Mucosa of rectum (tissue), 2 donors: Measurements from ENCODE around the gene NIN.

Experiments
- H3K27ac ChIP-seq, 2 donors: one replicate each; pipeline ENCODE4 v1.7.0; 2013; ENCODE audit warnings: inconsistent platforms in 2 of 2, low read depth in 2 of 2, low read length in 2 of 2
- H3K27me3 ChIP-seq, 2 donors: one replicate each; pipeline ENCODE4 v1.7.0; 2013; ENCODE audit warnings: low read length in 2 of 2; ENCODE audit not compliant: control insufficient read depth in 2 of 2, insufficient read depth in 2 of 2
- H3K36me3 ChIP-seq, 2 donors: one replicate each; pipeline ENCODE4 v1.7.0; 2013; ENCODE audit warnings: low read length in 2 of 2; ENCODE audit not compliant: control insufficient read depth in 2 of 2, insufficient read depth in 2 of 2
- H3K4me1 ChIP-seq, 2 donors: one replicate each; pipeline ENCODE4 v1.7.0; 2013; ENCODE audit warnings: low read length in 2 of 2, mild to moderate bottlenecking in 1 of 2; ENCODE audit not compliant: control insufficient read depth in 2 of 2, insufficient read depth in 2 of 2
- H3K4me3 ChIP-seq, 2 donors: one replicate each; pipeline ENCODE4 v1.7.0; 2013; ENCODE audit warnings: low read length in 2 of 2
- H3K9ac ChIP-seq, 2 donors: one replicate each; pipeline ENCODE4 v1.7.0; 2013; ENCODE audit warnings: low read length in 2 of 2, low read depth in 1 of 2, mild to moderate bottlenecking in 1 of 2
- H3K9me3 ChIP-seq, 2 donors: one replicate each; pipeline ENCODE4 v1.7.0; 2013; ENCODE audit warnings: low read length in 2 of 2; ENCODE audit not compliant: control insufficient read depth in 2 of 2
- donor health status: healthy.
- donor health status: Normal muscosa, but diverticular disease.

Gene NIN

DNA sequence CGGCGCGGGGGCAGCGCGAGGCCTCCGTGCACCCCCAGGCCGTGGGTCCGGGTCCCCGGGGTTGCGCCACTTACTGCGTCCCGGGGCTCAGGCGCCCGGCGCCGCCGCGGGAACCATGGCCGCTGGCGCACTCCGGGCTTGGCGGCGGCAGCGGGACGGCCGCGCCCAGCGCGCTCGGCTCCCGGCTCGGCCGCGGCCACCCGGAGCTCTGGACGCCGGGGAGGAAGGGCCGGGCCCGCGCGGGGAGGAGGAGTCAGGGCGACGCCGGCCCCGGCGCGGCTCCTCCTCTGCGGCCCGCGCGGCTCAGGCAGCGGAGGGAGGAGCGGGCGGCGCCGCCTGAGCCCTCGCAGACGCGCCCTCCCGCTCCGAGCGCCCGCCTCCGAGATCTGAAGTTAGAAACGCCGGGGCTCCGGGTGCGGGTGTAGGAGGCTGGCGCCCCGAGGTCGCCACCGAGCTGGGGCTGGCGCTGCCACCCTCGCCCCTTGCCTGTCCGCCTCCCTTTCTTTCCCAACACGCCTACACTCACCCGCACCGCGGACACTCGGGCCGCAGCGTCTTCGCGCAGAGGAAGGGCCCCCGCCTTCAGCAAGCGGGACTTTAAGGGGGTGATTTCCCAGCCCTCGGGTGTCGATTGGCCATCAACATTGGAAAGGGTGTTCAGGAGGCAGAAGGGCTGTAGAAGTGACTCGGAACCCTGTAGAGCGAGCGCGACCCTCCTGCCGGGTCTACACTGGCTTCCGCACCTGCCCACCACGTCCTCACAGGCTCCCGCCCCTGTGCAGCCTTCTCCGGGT is at the start of gene NIN:
TSS of gene NIN (minus strand) at position 231 of the 794 bp plus-strand sequence. CDS start 9,106 bp downstream, outside the sequence.
- peak within 1 kb of the TSS; percentile 74 to 88 for H3K27ac ChIP-seq
- peaks cover 12 to 24% of the 10 kb centered on the region in 2 donors for H3K4me1 ChIP-seq
- H3K9me3 ChIP-seq, result no peaks in the 10 kb centered on the region
- peak within 1 kb of the TSS; percentile 71 to 87 for H3K9ac ChIP-seq
- H3K27me3 ChIP-seq, result peaks cover 7% of the 10 kb centered on the region in 2 donors
- no peaks in the 10 kb centered on the region for H3K36me3 ChIP-seq
- H3K4me3 ChIP-seq, result peak within 1 kb of the TSS; percentile 84 to 90

DNA sequence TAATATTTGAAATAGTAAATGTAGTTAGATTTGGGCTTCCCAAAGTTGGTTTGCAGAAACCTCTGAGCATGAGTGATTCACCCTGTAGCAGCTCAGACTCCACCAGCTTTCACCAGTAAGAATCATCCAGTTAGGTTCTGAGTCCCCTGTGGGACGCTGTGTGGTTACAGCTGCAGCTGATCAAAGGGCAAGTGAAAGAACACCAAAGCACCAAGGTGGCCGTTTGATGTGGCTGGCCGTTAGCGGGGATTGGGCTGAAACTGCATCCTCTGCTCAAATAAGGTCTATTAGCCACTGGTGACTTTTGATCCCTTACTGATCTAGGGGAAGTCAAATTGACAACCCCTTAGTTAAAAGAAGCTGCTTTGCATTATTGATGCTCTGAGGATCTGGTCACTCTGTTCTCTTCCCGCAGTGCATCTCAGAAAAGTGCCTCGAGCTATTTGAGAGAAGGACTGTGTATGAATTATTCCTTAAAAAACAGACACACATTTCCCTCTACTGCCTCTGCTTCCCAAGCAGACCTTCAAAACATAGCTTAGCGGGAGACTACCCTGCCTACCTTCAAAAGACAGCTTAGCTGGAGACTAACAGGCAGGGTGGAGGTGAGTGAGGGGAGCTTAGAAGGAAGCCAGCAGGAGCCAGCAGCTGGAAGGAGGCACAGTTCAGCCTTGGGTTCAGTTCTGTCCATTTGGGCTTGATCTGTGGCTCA is 44.6 kb upstream of the NIN start:
- H3K9ac ChIP-seq, result no peak overlapping the region
- no peaks in the 10 kb centered on the region for H3K9me3 ChIP-seq
- H3K36me3 ChIP-seq, result no peaks in the 10 kb centered on the region
- H3K4me3 ChIP-seq, result no peak overlapping the region
- H3K27ac ChIP-seq, result no peak overlapping the region
- H3K4me1 ChIP-seq, result peaks cover 3 to 7% of the 10 kb centered on the region in 2 donors
- peaks cover 3% of the 10 kb centered on the region in 2 donors for H3K27me3 ChIP-seq

- Histone ChIP-seq H3K9me3 (no peaks in the 10 kb centered on the region), H3K4me3 (no peak overlapping the region), H3K36me3 (no peaks in the 10 kb centered on the region), H3K9ac (no peak overlapping the region), H3K4me1 (peaks cover 3 to 7% of the 10 kb centered on the region in 2 donors), H3K27ac (peak overlapping the region in 1 of 2 donors; percentile 7), H3K27me3 (peaks cover 3 to 5% of the 10 kb centered on the region in 2 donors)
Observed at GRCh38 chr14:50874757-50875156, 43.8 kb upstream of the NIN start.

- H3K36me3 ChIP-seq, result no peaks in the 10 kb centered on the region
- H3K4me3 ChIP-seq, result peak within 1 kb of the TSS in 1 of 2 donors; percentile 16
- no peaks in the 10 kb centered on the region for H3K9me3 ChIP-seq
- H3K4me1 ChIP-seq, result peaks cover 3 to 7% of the 10 kb centered on the region in 2 donors
- H3K27me3 ChIP-seq, result peaks cover 3 to 5% of the 10 kb centered on the region in 2 donors
- H3K9ac ChIP-seq, result peak within 1 kb of the TSS in 1 of 2 donors; percentile 59
- peak within 1 kb of the TSS; percentile 56 to 67 for H3K27ac ChIP-seq
Observed at GRCh38 chr14:50871914-50872732, 41.2 kb upstream of the NIN start, which contains the start of gene ABHD12B. Gene ABHD12B, plus strand, starts transcription at chr14:50872053. Its CDS starts 122 bp downstream, at chr14:50872175.

DNA sequence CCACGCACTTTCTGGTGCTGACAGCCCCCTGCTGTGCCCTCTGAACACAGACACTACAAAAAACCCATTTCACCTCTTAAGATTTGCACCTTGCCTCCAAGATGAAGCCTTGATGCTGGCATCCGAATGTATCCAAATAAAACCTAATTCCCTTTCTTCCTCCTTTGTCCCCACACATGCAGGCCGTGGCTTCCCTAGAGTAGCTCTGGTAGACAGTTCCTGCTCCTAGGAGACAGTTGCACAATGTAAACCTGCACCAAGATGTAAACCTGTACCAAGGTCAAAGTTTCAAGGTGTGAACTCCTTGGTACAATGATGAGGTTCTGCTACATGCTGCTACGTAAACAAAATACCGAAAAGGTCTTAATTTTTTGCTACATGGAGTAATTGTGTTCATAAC is 40.3 kb upstream of the NIN start:
- Histone ChIP-seq H3K27ac (peak overlapping the region; percentile 56 to 67), H3K36me3 (no peaks in the 10 kb centered on the region), H3K27me3 (peaks cover 3 to 5% of the 10 kb centered on the region in 2 donors), H3K9me3 (no peaks in the 10 kb centered on the region), H3K9ac (no peak overlapping the region), H3K4me3 (no peak overlapping the region), H3K4me1 (peaks cover 3 to 7% of the 10 kb centered on the region in 2 donors)

DNA sequence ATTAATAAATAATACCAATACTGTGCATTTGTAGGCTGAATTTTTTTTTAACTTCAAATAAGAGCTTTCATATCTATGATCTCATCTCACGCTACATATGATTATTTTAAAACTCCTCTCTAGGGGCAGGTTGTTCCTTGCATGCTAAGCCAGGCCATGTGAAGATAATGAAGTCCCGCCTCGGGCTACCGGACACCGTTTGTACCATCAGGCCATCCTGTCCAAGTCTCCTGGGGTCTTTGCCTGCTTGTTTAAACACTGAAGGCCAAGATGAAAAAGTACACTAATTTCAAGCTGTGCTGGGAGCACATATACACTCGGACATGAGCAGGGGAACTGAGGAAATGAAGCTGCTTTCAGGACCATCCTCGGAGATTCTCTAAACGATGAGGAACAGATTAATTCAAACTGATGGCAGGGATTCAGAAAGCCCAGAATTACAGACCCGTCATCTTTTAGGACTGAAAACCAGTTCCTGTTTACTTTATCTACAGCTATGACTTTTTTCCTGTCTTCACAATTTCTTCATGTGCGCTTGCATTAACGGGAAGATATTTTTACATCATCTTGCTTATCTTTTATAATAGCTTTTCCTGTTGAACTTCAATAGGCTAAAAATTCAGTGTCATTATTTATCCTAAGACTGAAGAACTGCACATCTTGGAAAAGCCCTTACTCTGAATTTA is 34.6 kb upstream of the NIN start:
- no peak overlapping the region for H3K27ac ChIP-seq
- H3K27me3 ChIP-seq, result peaks cover 0 to 2% of the 10 kb centered on the region in 2 donors

GRCh38 chr14:50864946-50865345 is 34.0 kb upstream of the NIN start:
- Histone ChIP-seq H3K9me3 (no peaks in the 10 kb centered on the region), H3K4me3 (no peak overlapping the region), H3K36me3 (no peaks in the 10 kb centered on the region), H3K27ac (no peak overlapping the region), H3K4me1 (peaks cover 3% of the 10 kb centered on the region in 2 donors), H3K27me3 (no peaks in the 10 kb centered on the region), H3K9ac (no peak overlapping the region)

More for the DNA sequence above, 34.6 kb upstream of the NIN start:
- Histone ChIP-seq H3K36me3 (no peaks in the 10 kb centered on the region), H3K4me3 (no peak overlapping the region), H3K9me3 (no peaks in the 10 kb centered on the region), H3K9ac (no peak overlapping the region), H3K4me1 (no peaks in the 10 kb centered on the region)

- no peak overlapping the region for H3K4me3 ChIP-seq
- no peaks in the 10 kb centered on the region for H3K27me3 ChIP-seq
- no peaks in the 10 kb centered on the region for H3K36me3 ChIP-seq
- H3K9ac ChIP-seq, result no peak overlapping the region
- peaks cover 6 to 8% of the 10 kb centered on the region in 2 donors for H3K4me1 ChIP-seq
- H3K27ac ChIP-seq, result no peak overlapping the region
- H3K9me3 ChIP-seq, result no peaks in the 10 kb centered on the region
Observed at GRCh38 chr14:50864237-50864636, 33.3 kb upstream of the NIN start.

GRCh38 chr14:50862036-50862570 is 31.1 kb upstream of the NIN start:
- Histone ChIP-seq H3K4me3 (no peak overlapping the region), H3K27me3 (no peaks in the 10 kb centered on the region), H3K27ac (no peak overlapping the region), H3K9me3 (no peaks in the 10 kb centered on the region), H3K4me1 (peaks cover 6 to 8% of the 10 kb centered on the region in 2 donors), H3K36me3 (no peaks in the 10 kb centered on the region), H3K9ac (no peak overlapping the region)
